ENCODE data around the gene DYNC1I2. TPM values are rescaled to one million over a fixed set of nuclear protein-coding genes. Genes with fewer than 3 reads are reported as not detected.

Gene DYNC1I2
- total RNA-seq, 1 experiment from 2014 or later: 72.8 TPM

GRCh38 chr2:171793691-171794678 lies 106.7 kb downstream of the DYNC1I2 start:
- ChIA-PET CTCF (no interaction called here), POLR2A (no interaction called here)
- H3K27me3 ChIP-seq (ENCODE audit: control insufficient read depth, insufficient read depth, low read length): no peaks in the 10 kb centered on the region
- no peak overlapping the region for H3K27ac ChIP-seq (ENCODE audit: low read length)
- H3K9me3 ChIP-seq (ENCODE audit: control insufficient read depth, insufficient read depth, low read depth, low read length): no peaks in the 10 kb centered on the region
- no peak overlapping the region for H3K4me3 ChIP-seq (ENCODE audit: low read depth in 2 of 2, low read length in 2 of 2)
- TF ChIP-seq REST (IDR thresholded peaks at IDR 0.05; ENCODE audit: insufficient read depth in 1 of 2, low read depth in 2 of 2, low read length in 1 of 2) (no peak), TCF7L2 (IDR thresholded peaks at IDR 0.05; ENCODE audit: low read depth, low read length) (no peak), POLR2AphosphoS5 (IDR thresholded peaks at IDR 0.05; ENCODE audit: low read depth, low read length) (no peak), CTCF (IDR thresholded peaks at IDR 0.05) (no peak), SIN3A (IDR thresholded peaks at IDR 0.05; ENCODE audit: borderline replicate concordance, insufficient read depth, low read depth, low read length) (no peak)
- no peak for ATAC-seq
- H3K36me3 ChIP-seq (ENCODE audit: control insufficient read depth, insufficient read depth, low read length): no peaks in the 10 kb centered on the region
- in situ Hi-C loops (cut with HindIII; ENCODE audit: low pct_unique_long_range_greater_than_20kb, low sequenced_read_pairs): no loop called here
- no peaks in the 10 kb centered on the region; the same call in 1 of the 2 replicates for H3K4me1 ChIP-seq (ENCODE audit: control insufficient read depth, insufficient read depth, low read length)
- DNase-seq (ENCODE audit: low read depth, low spot score): no peak
- intact Hi-C loops (cut with micrococcal nuclease; ENCODE audit: unreplicated experiment): no loop called here
- no TSS peak for BruUV-seq (replicated peaks)

GRCh38 chr2:171794918-171795317 lies 107.6 kb downstream of the DYNC1I2 start:
- ATAC-seq (no peak), DNase-seq (ENCODE audit: low read depth, low spot score) (no peak)
- H3K4me1 ChIP-seq (ENCODE audit: control insufficient read depth, insufficient read depth, low read length): no peaks in the 10 kb centered on the region; the same call in 1 of the 2 replicates
- intact Hi-C loops (cut with micrococcal nuclease; ENCODE audit: unreplicated experiment) (no loop called here), in situ Hi-C loops (cut with HindIII; ENCODE audit: low pct_unique_long_range_greater_than_20kb, low sequenced_read_pairs) (no loop called here)
- H3K27me3 ChIP-seq (ENCODE audit: control insufficient read depth, insufficient read depth, low read length): no peaks in the 10 kb centered on the region
- POLR2A ChIA-PET: no interaction called here
- H3K9me3 ChIP-seq (ENCODE audit: control insufficient read depth, insufficient read depth, low read depth, low read length): no peaks in the 10 kb centered on the region
- CTCF ChIA-PET: no interaction called here
- no TSS peak for BruUV-seq (replicated peaks)
- H3K4me3 ChIP-seq (ENCODE audit: low read depth in 2 of 2, low read length in 2 of 2): no peak overlapping the region
- no peak for TF ChIP-seq CTCF (IDR thresholded peaks at IDR 0.05)
- no peak for TF ChIP-seq TCF7L2 (IDR thresholded peaks at IDR 0.05; ENCODE audit: low read depth, low read length)
- no peak for TF ChIP-seq POLR2AphosphoS5 (IDR thresholded peaks at IDR 0.05; ENCODE audit: low read depth, low read length)
- TF ChIP-seq REST (IDR thresholded peaks at IDR 0.05; ENCODE audit: insufficient read depth in 1 of 2, low read depth in 2 of 2, low read length in 1 of 2): no peak
- no peak for TF ChIP-seq SIN3A (IDR thresholded peaks at IDR 0.05; ENCODE audit: borderline replicate concordance, insufficient read depth, low read depth, low read length)
- H3K27ac ChIP-seq (ENCODE audit: low read length): no peak overlapping the region
- no peaks in the 10 kb centered on the region for H3K36me3 ChIP-seq (ENCODE audit: control insufficient read depth, insufficient read depth, low read length)

Measured in Panc1 (cell line).